ENCODE measurements around the gene RNF114. TPM values are rescaled to one million over a fixed set of nuclear protein-coding genes. Genes with fewer than 3 reads are reported as not detected.
"Not testable (repeated sequence)": the region's sequence is repeated elsewhere in the genome, so short reads cannot be mapped to it uniquely, and the experiment has no call there.

Gene RNF114
- total RNA-seq, 2 experiments from 2014 or later, result 61.5 to 70.7 TPM

DNA sequence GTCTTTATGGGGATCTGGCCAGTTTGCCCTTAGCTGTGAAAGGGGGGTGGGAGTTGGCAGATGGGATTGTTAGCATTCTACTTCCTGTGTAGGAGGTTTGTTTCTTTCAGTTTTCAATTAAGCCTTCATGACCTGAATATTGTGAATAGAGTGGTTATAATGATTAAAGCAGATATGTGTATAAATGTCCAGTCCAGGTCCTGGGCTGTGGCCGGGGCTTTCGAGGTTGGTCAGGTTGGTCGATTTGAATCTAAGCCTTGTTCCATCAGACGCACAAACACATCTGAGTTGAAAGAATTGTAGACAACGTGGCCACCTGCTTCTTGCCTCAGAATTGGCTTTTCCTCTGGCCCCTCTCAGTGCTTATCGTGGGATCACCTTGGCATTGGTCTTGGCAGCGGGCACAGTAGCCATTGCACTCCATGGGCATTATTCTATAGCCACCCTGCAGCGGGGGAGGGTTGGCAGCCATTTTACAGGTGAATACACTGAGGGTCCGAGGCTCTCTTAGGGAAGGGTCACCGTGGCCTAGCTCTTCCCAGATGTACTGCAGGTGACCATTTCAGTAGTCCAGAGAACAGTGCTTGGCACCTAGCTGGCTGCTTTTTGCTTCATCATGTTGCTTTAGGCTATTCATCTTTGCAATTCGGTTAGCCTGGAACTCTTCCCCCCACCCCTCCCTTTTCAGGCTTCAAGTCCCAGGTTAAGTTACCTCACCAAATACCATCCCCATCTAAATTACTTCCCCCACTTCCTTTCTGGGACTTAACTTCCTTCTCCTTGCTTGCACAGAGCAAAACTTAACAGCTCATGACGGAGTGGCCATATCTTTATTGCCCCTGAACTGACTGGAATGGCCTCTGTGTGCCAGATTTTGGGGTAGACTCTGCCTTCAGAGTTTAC, 1.1 kb downstream of the RNF114 start:
- no peak for DNase-seq
- Mint-ChIP-seq H3K4me1 (peaks cover 40% of the 10 kb centered on the region), H3K27me3 (no peaks in the 10 kb centered on the region), H3K36me3 (peaks cover 25% of the 10 kb centered on the region), H3K4me3 (peak overlapping the region; percentile 97), H3K27ac (peak overlapping the region; percentile 95), H3K9me3 (no peaks in the 10 kb centered on the region)

DNA sequence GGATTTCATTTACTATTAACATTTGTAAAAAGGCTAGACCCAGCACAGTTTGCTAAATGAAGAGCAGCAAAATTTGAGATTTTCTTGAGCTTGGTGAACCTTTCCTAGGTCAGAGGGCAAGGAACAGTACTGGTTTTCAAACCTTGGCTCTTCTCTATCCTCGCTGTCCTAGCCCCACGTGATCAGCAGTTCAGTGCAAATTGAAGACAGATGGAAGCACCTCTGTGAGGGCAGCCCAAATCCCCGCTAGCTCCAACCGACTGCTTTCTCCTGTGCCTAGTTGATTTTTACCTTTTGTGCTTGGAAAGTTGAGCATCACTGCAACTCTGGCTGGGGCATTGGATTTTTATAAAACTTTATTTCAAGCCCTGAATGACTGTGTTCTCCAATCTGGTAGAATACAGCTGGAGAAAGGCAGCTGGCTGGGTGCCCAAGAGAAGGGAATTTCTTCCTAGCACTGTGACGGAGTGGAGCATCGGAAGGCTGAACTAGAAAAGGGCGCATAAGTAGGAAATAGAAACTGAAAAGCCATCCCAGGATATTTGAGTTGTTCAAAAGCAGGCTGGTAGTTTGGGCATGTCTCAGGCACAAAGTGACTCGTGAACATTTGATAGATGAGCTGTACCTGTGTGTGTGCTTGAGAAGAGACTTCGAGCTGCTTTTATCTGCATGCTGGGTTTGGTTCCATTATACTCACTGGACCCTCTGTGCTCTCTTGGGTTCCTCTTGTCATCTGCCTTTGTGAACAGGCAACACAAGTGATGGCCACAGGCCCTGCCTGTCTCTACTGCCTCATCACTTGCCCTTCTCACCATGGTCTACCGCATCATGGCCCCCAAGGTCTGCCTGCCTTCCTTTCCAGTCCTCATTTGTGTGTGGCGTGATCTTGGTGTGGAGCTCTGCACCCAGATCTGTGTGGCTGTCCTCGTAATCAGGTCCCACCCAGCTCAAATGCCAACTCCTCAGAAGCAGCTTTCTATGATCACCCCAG, 2.3 kb downstream of the RNF114 start:
- peak overlapping the region; percentile 97 for H3K4me3 Mint-ChIP-seq
- H3K4me1 Mint-ChIP-seq, result peaks cover 44% of the 10 kb centered on the region
- peak overlapping the region; percentile 32 for H3K27ac Mint-ChIP-seq
- no peaks in the 10 kb centered on the region for H3K27me3 Mint-ChIP-seq
- peaks cover 29% of the 10 kb centered on the region for H3K36me3 Mint-ChIP-seq
- no peaks in the 10 kb centered on the region for H3K9me3 Mint-ChIP-seq
- no peak for DNase-seq

DNA sequence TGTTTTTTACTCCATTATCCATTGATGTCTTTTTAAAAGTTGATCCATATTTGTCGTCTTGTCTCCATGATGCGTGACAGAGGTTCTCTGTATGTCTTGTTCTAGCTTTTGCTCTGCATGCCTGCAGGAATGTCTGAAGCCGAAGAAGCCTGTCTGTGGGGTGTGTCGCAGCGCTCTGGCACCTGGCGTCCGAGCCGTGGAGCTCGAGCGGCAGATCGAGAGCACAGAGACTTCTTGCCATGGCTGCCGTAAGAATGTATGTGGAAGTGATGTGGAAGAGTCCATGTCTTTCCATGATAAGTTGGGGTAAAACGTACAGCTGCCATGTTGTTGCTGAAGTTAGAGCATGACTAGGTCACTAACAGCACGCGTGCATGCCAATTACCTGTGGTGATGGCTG, 5.3 kb downstream of the RNF114 start:
- H3K27me3 Mint-ChIP-seq, result no peaks in the 10 kb centered on the region
- H3K27ac Mint-ChIP-seq, result no peak overlapping the region
- H3K4me3 Mint-ChIP-seq, result no peak overlapping the region
- peaks cover 48% of the 10 kb centered on the region for H3K36me3 Mint-ChIP-seq
- H3K4me1 Mint-ChIP-seq, result peaks cover 34% of the 10 kb centered on the region
- DNase-seq, result no peak
- H3K9me3 Mint-ChIP-seq, result no peaks in the 10 kb centered on the region

DNA sequence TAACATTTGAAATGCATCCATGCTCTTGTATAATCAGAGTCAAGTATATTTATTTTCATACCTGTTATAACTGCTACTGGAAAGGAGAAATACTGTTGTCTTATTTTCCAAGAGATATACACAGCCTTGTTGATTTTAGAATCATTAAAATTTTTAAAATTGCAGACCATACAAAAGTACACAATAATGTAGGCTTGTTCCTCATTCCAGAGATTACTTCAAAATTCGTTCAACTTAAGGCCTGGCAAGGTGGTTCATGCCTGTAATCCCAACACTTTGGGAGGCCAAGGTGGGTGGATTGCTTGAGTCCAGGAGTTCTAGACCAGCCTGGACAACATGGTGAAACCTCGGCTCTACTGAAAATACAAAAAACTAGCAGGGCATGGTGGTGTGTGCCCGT, 6.1 kb downstream of the RNF114 start:
- no peak overlapping the region for H3K27ac Mint-ChIP-seq
- H3K4me3 Mint-ChIP-seq, result no peak overlapping the region
- no peaks in the 10 kb centered on the region for H3K27me3 Mint-ChIP-seq
- H3K36me3 Mint-ChIP-seq, result peaks cover 50% of the 10 kb centered on the region
- peaks cover 31% of the 10 kb centered on the region for H3K4me1 Mint-ChIP-seq
- H3K9me3 Mint-ChIP-seq, result no peaks in the 10 kb centered on the region
- no peak for DNase-seq

DNA sequence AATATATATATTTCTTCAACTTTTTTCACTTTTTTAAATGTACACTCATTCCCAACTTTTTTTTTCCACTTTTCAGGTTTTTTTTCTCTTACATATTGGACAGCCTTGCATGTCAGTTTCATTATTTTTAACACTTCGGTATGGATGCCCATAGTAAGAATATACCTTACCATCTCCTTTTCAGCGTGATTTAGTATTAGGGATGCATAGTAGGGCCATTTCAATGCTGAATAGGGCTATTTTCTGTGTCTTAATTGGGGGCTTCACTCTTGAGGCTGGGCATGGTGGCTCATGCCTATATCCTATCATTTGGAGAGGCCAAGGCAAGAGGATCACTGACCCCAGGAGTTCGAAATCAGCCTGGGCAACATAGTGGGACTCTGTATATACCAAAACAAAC, 6.7 kb downstream of the RNF114 start:
- Mint-ChIP-seq H3K27ac (no peak overlapping the region), H3K4me3 (no peak overlapping the region), H3K36me3 (peaks cover 48% of the 10 kb centered on the region), H3K27me3 (no peaks in the 10 kb centered on the region), H3K4me1 (peaks cover 25% of the 10 kb centered on the region), H3K9me3 (no peaks in the 10 kb centered on the region)
- no peak for DNase-seq

DNA sequence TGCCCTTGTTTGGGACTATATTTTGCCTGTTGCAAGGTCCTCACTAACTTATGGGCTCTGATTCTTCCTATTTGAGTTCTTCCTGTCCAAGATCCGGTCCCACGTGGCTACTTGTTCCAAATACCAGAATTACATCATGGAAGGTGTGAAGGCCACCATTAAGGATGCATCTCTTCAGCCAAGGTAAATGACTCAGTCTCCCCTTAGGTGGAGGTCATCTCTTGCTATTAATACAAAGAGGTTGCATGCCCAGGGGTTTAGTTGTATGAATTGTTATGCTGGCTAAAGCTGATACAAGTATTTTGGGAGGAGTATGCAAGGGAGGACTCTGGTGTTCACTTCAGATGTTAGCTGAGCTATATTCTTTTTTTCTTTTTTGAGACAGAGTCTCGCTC, 9.1 kb downstream of the RNF114 start:
- no peak for DNase-seq
- Mint-ChIP-seq H3K27me3 (peaks cover 3% of the 10 kb centered on the region), H3K36me3 (peaks cover 47% of the 10 kb centered on the region), H3K4me1 (peaks cover 16% of the 10 kb centered on the region), H3K9me3 (no peaks in the 10 kb centered on the region), H3K27ac (no peak overlapping the region), H3K4me3 (no peak overlapping the region)

DNA sequence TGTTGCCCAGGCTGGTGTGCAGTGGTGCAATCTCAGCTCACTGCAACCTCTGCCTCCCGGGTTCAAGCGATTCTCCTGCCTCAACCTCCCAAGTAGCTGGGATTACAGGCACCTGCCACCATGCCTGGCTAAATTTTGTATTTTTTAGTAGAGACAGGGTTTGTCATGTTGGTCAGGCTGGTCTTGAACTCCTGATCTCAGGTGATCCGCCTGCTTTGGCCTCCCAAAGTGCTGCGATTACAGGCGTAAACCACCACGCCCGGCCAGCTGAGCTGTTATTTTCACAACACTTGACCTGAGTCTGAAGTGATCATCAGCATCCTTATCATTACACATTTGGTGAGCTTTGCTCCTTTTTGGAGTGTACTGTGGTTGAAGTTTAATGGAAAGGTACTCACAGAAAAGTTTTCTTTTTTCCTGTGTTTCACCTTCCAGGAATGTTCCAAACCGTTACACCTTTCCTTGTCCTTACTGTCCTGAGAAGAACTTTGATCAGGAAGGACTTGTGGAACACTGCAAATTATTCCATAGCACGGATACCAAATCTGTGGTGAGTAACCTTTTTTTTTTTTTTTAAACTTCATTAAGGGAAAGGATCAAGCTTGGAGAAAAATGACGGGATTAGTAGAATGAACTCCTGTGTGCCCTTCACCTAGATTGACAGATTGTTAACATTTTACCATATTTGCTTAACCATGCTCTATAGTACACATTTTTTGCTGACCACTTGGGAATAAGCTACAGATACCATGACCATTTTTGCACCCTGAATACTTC, 9.7 kb downstream of the RNF114 start:
- peaks cover 3% of the 10 kb centered on the region for H3K27me3 Mint-ChIP-seq

DNA sequence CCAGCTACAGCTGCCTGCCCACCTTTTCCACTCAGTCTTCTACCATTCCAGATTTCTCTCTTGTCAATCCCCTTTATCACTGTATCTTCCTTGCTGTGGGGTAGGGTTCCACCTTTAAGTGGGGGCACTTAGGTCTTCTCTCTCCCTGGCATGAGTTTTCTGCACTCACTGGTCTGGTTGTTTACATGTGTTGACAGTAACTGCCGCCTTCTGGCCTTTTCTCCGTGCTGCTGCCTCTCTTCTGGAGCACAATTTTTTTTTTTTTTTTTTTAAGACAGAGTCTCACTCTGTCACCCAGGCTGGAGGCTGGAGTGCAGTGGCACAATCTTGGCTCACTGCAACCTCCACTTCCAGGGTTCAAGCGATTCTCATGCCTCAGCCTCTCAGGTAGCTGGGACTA, 12.0 kb downstream of the RNF114 start:
- Mint-ChIP-seq H3K9me3 (no peaks in the 10 kb centered on the region), H3K27me3 (peaks cover 3% of the 10 kb centered on the region), H3K4me1 (peaks cover 12% of the 10 kb centered on the region), H3K36me3 (peaks cover 52% of the 10 kb centered on the region), H3K27ac (no peak overlapping the region), H3K4me3 (no peak overlapping the region)
- DNase-seq, result no peak

More for the DNA sequence above, 9.7 kb downstream of the RNF114 start:
- DNase-seq, result no peak
- no peak overlapping the region for H3K27ac Mint-ChIP-seq
- H3K4me1 Mint-ChIP-seq, result peaks cover 18% of the 10 kb centered on the region
- no peak overlapping the region for H3K4me3 Mint-ChIP-seq
- H3K36me3 Mint-ChIP-seq, result peaks cover 47% of the 10 kb centered on the region
- H3K9me3 Mint-ChIP-seq, result no peaks in the 10 kb centered on the region

DNA sequence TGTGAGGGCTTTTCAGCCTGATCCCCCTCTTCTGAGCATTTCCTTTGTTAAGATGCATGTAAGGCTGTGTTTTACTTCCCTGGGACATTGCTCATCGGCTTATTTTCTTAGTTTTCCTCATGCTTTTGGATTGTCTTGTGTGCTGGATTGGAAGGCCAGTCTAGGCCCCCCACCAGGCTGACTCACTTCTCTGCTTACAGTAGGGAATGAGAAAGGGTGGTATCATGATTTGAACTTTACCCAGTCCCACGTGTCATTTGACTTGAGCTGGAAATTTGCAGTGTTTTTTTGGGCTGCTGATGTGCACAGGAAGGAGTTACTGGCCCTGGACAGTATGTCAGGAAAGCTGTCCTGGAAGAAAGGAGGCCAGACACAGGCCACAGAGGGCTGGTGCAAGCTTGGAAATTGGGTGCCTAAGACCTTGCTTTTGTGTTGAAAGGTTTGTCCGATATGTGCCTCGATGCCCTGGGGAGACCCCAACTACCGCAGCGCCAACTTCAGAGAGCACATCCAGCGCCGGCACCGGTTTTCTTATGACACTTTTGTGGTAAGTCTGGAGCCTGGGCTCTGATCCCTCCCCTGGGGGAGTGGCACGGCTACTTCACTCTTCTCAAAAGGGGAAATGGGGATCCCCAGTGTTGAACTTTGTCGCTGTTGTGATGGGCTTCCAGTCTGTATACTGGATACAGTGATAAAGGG, 12.8 kb downstream of the RNF114 start:
- H3K27me3 Mint-ChIP-seq, result peaks cover 3% of the 10 kb centered on the region
- no peak overlapping the region for H3K27ac Mint-ChIP-seq

DNA sequence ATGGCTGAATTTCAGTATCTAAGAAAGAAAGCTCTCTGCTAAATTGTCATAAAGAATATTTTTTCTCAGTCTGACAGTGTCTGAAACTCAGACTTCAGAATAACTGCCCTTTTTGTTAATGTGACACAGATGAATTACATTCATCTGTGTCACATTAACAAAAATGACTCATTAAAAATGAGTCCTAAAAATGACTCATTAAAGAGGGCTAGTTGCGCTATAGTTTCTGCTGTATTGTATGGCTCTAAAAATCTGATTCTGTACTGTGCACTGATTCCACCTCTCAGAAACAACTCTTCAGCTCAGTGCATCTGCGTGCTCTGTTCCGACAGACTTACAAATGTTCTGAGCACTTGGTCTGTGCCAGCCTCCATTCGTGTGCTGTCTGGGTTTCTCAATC, 15.0 kb downstream of the RNF114 start:
- H3K9me3 Mint-ChIP-seq, result no peaks in the 10 kb centered on the region
- no peak for DNase-seq
- no peak overlapping the region for H3K27ac Mint-ChIP-seq
- H3K27me3 Mint-ChIP-seq, result peaks cover 3% of the 10 kb centered on the region
- peaks cover 41% of the 10 kb centered on the region for H3K36me3 Mint-ChIP-seq
- no peak overlapping the region for H3K4me3 Mint-ChIP-seq
- peaks cover 12% of the 10 kb centered on the region for H3K4me1 Mint-ChIP-seq

More for the DNA sequence above, 12.8 kb downstream of the RNF114 start:
- peaks cover 51% of the 10 kb centered on the region for H3K36me3 Mint-ChIP-seq
- no peak for DNase-seq
- H3K4me3 Mint-ChIP-seq, result no peak overlapping the region
- no peaks in the 10 kb centered on the region for H3K9me3 Mint-ChIP-seq
- H3K4me1 Mint-ChIP-seq, result peaks cover 12% of the 10 kb centered on the region

DNA sequence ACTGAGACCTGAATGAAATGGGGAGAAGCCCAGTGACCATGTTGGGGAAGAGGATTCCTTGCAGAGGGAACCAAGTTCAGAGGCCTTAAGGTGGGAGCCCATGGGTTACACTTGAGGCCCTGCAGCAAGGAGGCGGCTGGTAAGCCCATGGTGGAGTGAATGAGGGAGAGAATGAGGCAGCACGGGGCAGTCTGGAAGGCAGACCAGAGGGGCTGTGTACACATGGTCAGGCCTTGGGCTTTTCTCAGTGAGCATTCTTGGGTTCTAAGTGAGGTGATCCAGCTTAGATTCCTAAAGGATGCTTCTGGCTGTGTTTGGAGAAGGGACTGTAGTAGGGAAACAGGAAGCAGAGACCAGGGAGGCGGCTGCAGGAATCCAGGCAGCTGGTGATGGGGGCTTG, 19.0 kb downstream of the RNF114 start:
- Mint-ChIP-seq H3K9me3 (no peaks in the 10 kb centered on the region), H3K36me3 (peaks cover 29% of the 10 kb centered on the region), H3K4me3 (no peak overlapping the region), H3K27ac (peak overlapping the region; percentile 27), H3K4me1 (peaks cover 13% of the 10 kb centered on the region), H3K27me3 (no peaks in the 10 kb centered on the region)
- no peak for DNase-seq

DNA sequence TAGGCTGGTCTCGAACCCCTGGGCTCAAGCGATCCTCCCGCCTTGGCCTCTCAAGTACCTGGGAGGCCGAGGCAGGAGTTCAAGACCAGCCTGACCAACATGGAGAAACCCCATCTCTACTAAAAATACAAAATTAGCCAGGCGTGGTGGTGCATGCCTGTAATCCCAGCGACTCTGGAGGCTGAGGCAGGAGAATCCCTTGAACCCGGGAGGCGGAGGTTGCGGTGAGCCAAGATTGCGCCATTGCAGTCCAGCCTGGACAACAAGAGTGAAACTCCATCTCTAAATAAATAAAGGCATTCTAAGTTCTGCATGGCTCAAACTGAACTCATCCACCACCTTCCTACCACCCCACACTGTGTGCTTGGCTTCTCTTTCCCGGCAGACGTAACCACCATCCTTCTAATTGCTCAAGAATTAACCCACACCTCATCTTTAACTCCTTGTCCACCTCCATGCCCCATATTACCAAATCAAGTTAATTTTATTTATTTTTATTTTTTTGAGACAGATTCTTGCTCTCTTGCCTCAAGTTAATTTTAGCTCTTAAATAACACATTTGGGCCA, 19.7 kb downstream of the RNF114 start:
- H3K27ac Mint-ChIP-seq, H3K27me3 Mint-ChIP-seq, DNase-seq, H3K4me3 Mint-ChIP-seq, H3K4me1 Mint-ChIP-seq, H3K9me3 Mint-ChIP-seq: not testable (repeated sequence)
- peaks cover 29% of the 10 kb centered on the region for H3K36me3 Mint-ChIP-seq

DNA sequence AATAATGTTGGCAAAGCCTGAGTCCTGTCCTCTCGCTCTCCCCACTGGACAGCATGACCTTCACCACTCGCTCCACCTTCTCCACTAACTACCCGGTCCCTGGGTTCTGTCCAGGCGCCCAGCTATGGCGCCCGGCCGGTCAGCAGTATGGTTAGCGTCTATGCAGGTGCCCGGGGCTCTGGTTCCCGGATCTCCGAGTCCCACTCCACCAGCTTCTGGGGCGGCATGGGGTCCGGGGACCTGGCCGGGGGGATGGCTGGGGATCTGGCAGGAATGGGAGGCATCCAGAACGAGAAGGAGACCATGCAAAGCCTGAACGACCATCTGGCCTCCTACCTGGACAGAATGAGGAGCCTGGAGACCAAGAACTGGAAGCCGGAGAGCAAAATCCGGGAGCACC, 20.5 kb downstream of the RNF114 start:
- H3K27ac Mint-ChIP-seq, result no peak overlapping the region
- H3K36me3 Mint-ChIP-seq, result peaks cover 24% of the 10 kb centered on the region
- no peaks in the 10 kb centered on the region for H3K9me3 Mint-ChIP-seq
- H3K4me3 Mint-ChIP-seq, result no peak overlapping the region
- peaks cover 5% of the 10 kb centered on the region for H3K4me1 Mint-ChIP-seq
- no peaks in the 10 kb centered on the region for H3K27me3 Mint-ChIP-seq
- no peak for DNase-seq
